Kidney (tissue), 14 donors: ENCODE data around the gene CD300A. TPM values are rescaled to one million over a fixed set of nuclear protein-coding genes. Genes with fewer than 3 reads are reported as not detected.

Experiments used
- DNase-seq, 5 donors: peaks; one replicate each; pipeline ENCODE4 v3.0.0-alpha.2; 2013 to 2020
- FAIRE-seq: peaks from 2 replicates; lab custom pipeline; 2012; peaks lifted over from hg19 to GRCh38; lab: Jason Lieb, UNC
- H3K27ac ChIP-seq, 2 donors: one replicate each; pipeline ENCODE4 v1.7.0; 2013; ENCODE audit warnings: low read depth in 2 of 2, low read length in 2 of 2, inconsistent platforms in 1 of 2
- H3K27me3 ChIP-seq: one replicate; pipeline ENCODE4 v1.7.1; 2013; ENCODE audit warnings: low read length, inconsistent platforms; ENCODE audit not compliant: control insufficient read depth, insufficient read depth
- H3K36me3 ChIP-seq, 3 donors: one replicate each; pipeline versions ENCODE4 v1.7.0 to v1.7.1; 2013; ENCODE audit warnings: low read length in 3 of 3, control low read depth in 1 of 3, inconsistent platforms in 1 of 3; ENCODE audit not compliant: insufficient read depth in 3 of 3, control insufficient read depth in 2 of 3
- H3K4me1 ChIP-seq, 3 donors: one replicate each; pipeline versions ENCODE4 v1.7.0 to v1.7.1; 2013; ENCODE audit warnings: low read length in 3 of 3, inconsistent platforms in 1 of 3, low read depth in 1 of 3; ENCODE audit not compliant: control insufficient read depth in 2 of 3, insufficient read depth in 2 of 3
- H3K4me3 ChIP-seq, 3 donors: one replicate each; pipeline versions ENCODE4 v1.7.0 to v1.8.1; 2013; ENCODE audit warnings: low read length in 3 of 3, control low read depth in 1 of 3, inconsistent platforms in 1 of 3
- H3K9ac ChIP-seq, 3 donors: one replicate each; pipeline versions ENCODE4 v1.7.0 to v1.7.1; 2013; ENCODE audit warnings: low read length in 3 of 3, control low read depth in 1 of 3, inconsistent platforms in 1 of 3
- H3K9me3 ChIP-seq, 3 donors: one replicate each; pipeline versions ENCODE4 v1.7.0 to v1.7.1; 2013; ENCODE audit warnings: low read length in 3 of 3, control low read depth in 1 of 3, inconsistent platforms in 1 of 3; ENCODE audit not compliant: control insufficient read depth in 2 of 3, insufficient read depth in 1 of 3
- intact Hi-C: fragments of 100-400 bp; cut with DNase I; formaldehyde crosslinking; loops from one replicate; pipeline ENCODE4 v1.11.1; 2022
- polyA plus RNA-seq: library from polyadenylated mRNA; stranded (reverse); fragments of 350-450 nt; fragmentation: Illumina TruSeq; extraction: RNeasy Lipid Tissue Mini Kit (QIAGEN cat#74804); gene quantifications from one replicate; pipeline ENCODE4 v1.2.3, GENCODE V29; 2014; ENCODE audit warnings: low read depth, low replicate concordance; ENCODE audit not compliant: insufficient read depth
- total RNA-seq: library from RNA; stranded (reverse); fragmentation: NEBNext Ultra II Directional; extraction: Animal tissue kit (Norgen Biotek cat#: 25700); gene quantifications from one replicate; pipeline ENCODE4 v1.2.1, GENCODE V29; 2021
- TF ChIP-seq, protein P1 (sequence below): IDR thresholded peaks from 3 replicates; pipeline ENCODE4 v1.5.1; 2012; ENCODE audit warnings: mild to moderate bottlenecking, moderate library complexity, borderline replicate concordance; ENCODE audit not compliant: insufficient read depth; ENCODE audit errors: extremely low read depth
- donor health status: control.
- donor health status: control.
- donor health status: control.
- donor health status: control.
- donor health status: control.
- donor health status: DM: yes; HTN: yes; CAD: no.
- donor health status: Normal renal cell carcinoma (clear cell type).

CD300A gene
- total and polyA plus RNA-seq, 2 donors from 2014 or later = 3.1 to 8.2 TPM

GRCh38 chr17:74431568-74432423 is 34.6 kb upstream of the CD300A start, which contains the start of gene GPRC5C:
Gene GPRC5C, plus strand, starts transcription at chr17:74432088. Its CDS starts 7,689 bp downstream, at chr17:74439777.
- Histone ChIP-seq H3K4me1 (peaks cover 2 to 41% (median 36%) of the 10 kb centered on the region in 3 donors), H3K27me3 (no peaks in the 10 kb centered on the region), H3K9ac (peak within 1 kb of the TSS; percentile 55 to 97 (median 89)), H3K36me3 (no peaks in the 10 kb centered on the region), H3K27ac (peak within 1 kb of the TSS; percentile 97 to 100), H3K4me3 (peak within 1 kb of the TSS; percentile 65 to 92 (median 83)), H3K9me3 (no peaks in the 10 kb centered on the region)
- FAIRE-seq (no peak), DNase-seq (peak; percentile 93 to 95 (median 95))
- TF ChIP-seq, protein P1, sequence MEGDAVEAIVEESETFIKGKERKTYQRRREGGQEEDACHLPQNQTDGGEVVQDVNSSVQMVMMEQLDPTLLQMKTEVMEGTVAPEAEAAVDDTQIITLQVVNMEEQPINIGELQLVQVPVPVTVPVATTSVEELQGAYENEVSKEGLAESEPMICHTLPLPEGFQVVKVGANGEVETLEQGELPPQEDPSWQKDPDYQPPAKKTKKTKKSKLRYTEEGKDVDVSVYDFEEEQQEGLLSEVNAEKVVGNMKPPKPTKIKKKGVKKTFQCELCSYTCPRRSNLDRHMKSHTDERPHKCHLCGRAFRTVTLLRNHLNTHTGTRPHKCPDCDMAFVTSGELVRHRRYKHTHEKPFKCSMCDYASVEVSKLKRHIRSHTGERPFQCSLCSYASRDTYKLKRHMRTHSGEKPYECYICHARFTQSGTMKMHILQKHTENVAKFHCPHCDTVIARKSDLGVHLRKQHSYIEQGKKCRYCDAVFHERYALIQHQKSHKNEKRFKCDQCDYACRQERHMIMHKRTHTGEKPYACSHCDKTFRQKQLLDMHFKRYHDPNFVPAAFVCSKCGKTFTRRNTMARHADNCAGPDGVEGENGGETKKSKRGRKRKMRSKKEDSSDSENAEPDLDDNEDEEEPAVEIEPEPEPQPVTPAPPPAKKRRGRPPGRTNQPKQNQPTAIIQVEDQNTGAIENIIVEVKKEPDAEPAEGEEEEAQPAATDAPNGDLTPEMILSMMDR = no peak
- intact Hi-C loops = no loop called here

- Histone ChIP-seq H3K27ac (peak overlapping the region; percentile 97 to 100), H3K36me3 (no peaks in the 10 kb centered on the region), H3K9ac (peak overlapping the region in 1 of 3 donors; percentile 97), H3K4me3 (peak overlapping the region in 1 of 3 donors; percentile 92), H3K27me3 (no peaks in the 10 kb centered on the region), H3K4me1 (peaks cover 0 to 39% (median 30%) of the 10 kb centered on the region in 3 donors), H3K9me3 (no peaks in the 10 kb centered on the region)
- intact Hi-C loops = no loop called here
- FAIRE-seq (no peak), DNase-seq (peak in 3 of 5 donors; percentile 35 to 77 (median 60))
- TF ChIP-seq, protein P1 = no peak
Measured at GRCh38 chr17:74432424-74432690, 34.1 kb upstream of the CD300A start.

GRCh38 chr17:74432766-74433391 is 33.6 kb upstream of the CD300A start:
- intact Hi-C loops = no loop called here
- DNase-seq = peak in 4 of 5 donors; percentile 59 to 83 (median 75)
- Histone ChIP-seq H3K27ac (peak overlapping the region; percentile 97 to 100), H3K27me3 (no peaks in the 10 kb centered on the region), H3K9ac (peak overlapping the region; percentile 52 to 97 (median 55)), H3K36me3 (no peaks in the 10 kb centered on the region), H3K4me3 (peak overlapping the region; percentile 65 to 92 (median 81)), H3K4me1 (peaks cover 0 to 36% (median 25%) of the 10 kb centered on the region in 3 donors), H3K9me3 (no peaks in the 10 kb centered on the region)
- no peak for FAIRE-seq
- TF ChIP-seq, protein P1 = no peak
